Thoracic aorta (tissue), 2 donors: ENCODE results near the gene GCLC. TPM values are rescaled to one million over a fixed set of nuclear protein-coding genes. Genes with fewer than 3 reads are reported as not detected.
A peak's percentile ranks its signal among the peaks of the same experiment; 100 is the strongest.

Experiments
- ATAC-seq: fragments of 150-250 bp; one replicate; pipeline ENCODE4 v1.8.0; 2017; ENCODE audit warnings: low read depth; ENCODE audit not compliant: insufficient number of reproducible peaks, low FRiP score
- DNase-seq: peaks from one replicate; pipeline ENCODE4 v3.0.0-alpha.2; 2020; ENCODE audit warnings: low spot score
- H3K27ac ChIP-seq, 2 donors: fragments of 200-600 bp; sonication (generic); 1 replicate in 1 of 2; 2 replicates in 1 of 2; pipeline ENCODE4 v1.5.1; 2016; ENCODE audit warnings: mild to moderate bottlenecking in 2 of 2, moderate library complexity in 2 of 2
- H3K27me3 ChIP-seq: fragments of 200-600 bp; sonication (generic); replicated peaks from 2 replicates; pipeline ENCODE4 v1.6.0; 2016; ENCODE audit warnings: mild to moderate bottlenecking; ENCODE audit not compliant: insufficient read depth
- H3K36me3 ChIP-seq: fragments of 200-600 bp; sonication (generic); one replicate; pipeline ENCODE4 v1.5.1; 2016
- H3K4me1 ChIP-seq, 2 donors: fragments of 200-600 bp; sonication (generic); 1 replicate in 1 of 2; 2 replicates in 1 of 2; pipeline versions ENCODE4 v1.5.1 to v1.6.0; 2016; ENCODE audit warnings: low read depth in 2 of 2, mild to moderate bottlenecking in 1 of 2; ENCODE audit not compliant: control insufficient read depth in 1 of 2
- H3K4me3 ChIP-seq: fragments of 200-600 bp; sonication (generic); 2 replicates; pipeline ENCODE4 v1.5.1; 2016; ENCODE audit warnings: mild to moderate bottlenecking
- H3K9me3 ChIP-seq: fragments of 200-600 bp; sonication (generic); 2 replicates; pipeline ENCODE4 v1.5.1; 2016
- CTCF ChIP-seq: fragments of 200-600 bp; sonication (generic); IDR thresholded peaks from one replicate; pipeline ENCODE4 v1.5.1; 2019; ENCODE audit warnings: antibody characterized with exemption
- total RNA-seq, 2 donors: library from RNA; depleted of rRNA; stranded (reverse); fragments of >200 nt; gene quantifications; one replicate each; pipeline versions ENCODE4 v1.1.0 to v1.2.3, GENCODE V29; 2016

Gene GCLC
- total RNA-seq, 2 donors from 2014 or later, result 26.5 to 29.6 TPM

- no peaks in the 10 kb centered on the region for H3K4me1 ChIP-seq
- TF ChIP-seq CTCF, result no peak
- no peaks in the 10 kb centered on the region for H3K36me3 ChIP-seq
- no peaks in the 10 kb centered on the region for H3K27me3 ChIP-seq
- H3K9me3 ChIP-seq, result no peaks in the 10 kb centered on the region
- no peak overlapping the region for H3K27ac ChIP-seq
- ATAC-seq (no peak), DNase-seq (no peak)
- no peak overlapping the region for H3K4me3 ChIP-seq
These were observed 42.4 kb upstream of the GCLC start for GRCh38 chr6:53587291-53587690.

- DNase-seq (no peak), ATAC-seq (no peak)
- H3K36me3 ChIP-seq, result no peaks in the 10 kb centered on the region
- H3K27me3 ChIP-seq, result no peaks in the 10 kb centered on the region
- peaks cover 4 to 8% of the 10 kb centered on the region in 2 donors for H3K4me1 ChIP-seq
- peak overlapping the region in 1 of 2 donors; percentile 26 for H3K27ac ChIP-seq
- no peak overlapping the region for H3K4me3 ChIP-seq
- TF ChIP-seq CTCF, result no peak
- H3K9me3 ChIP-seq, result no peaks in the 10 kb centered on the region
These were observed 40.5 kb upstream of the GCLC start for GRCh38 chr6:53585208-53585900.

- no peak for DNase-seq
- H3K27me3 ChIP-seq, result no peaks in the 10 kb centered on the region
- H3K4me1 ChIP-seq, result peaks cover 4 to 8% of the 10 kb centered on the region in 2 donors
- H3K9me3 ChIP-seq, result no peaks in the 10 kb centered on the region
- H3K36me3 ChIP-seq, result no peaks in the 10 kb centered on the region
- TF ChIP-seq CTCF, result no peak
- no peak for ATAC-seq
- no peak overlapping the region for H3K4me3 ChIP-seq
- H3K27ac ChIP-seq, result no peak overlapping the region
These were observed 39.8 kb upstream of the GCLC start for GRCh38 chr6:53584726-53585125.

- ATAC-seq, result no peak
- DNase-seq, result no peak
- Histone ChIP-seq H3K27ac (no peak overlapping the region), H3K36me3 (no peaks in the 10 kb centered on the region), H3K4me3 (no peak overlapping the region), H3K9me3 (no peaks in the 10 kb centered on the region), H3K27me3 (no peaks in the 10 kb centered on the region), H3K4me1 (peaks cover 4 to 8% of the 10 kb centered on the region in 2 donors)
- TF ChIP-seq CTCF, result no peak
These were observed 38.5 kb upstream of the GCLC start for GRCh38 chr6:53583451-53583850.

GRCh38 chr6:53582963-53583362, 38.1 kb upstream of the GCLC start:
- no peak for TF ChIP-seq CTCF
- Histone ChIP-seq H3K27me3 (no peaks in the 10 kb centered on the region), H3K4me3 (no peak overlapping the region), H3K9me3 (no peaks in the 10 kb centered on the region), H3K36me3 (no peaks in the 10 kb centered on the region), H3K4me1 (peaks cover 4 to 8% of the 10 kb centered on the region in 2 donors), H3K27ac (no peak overlapping the region)
- DNase-seq (no peak), ATAC-seq (no peak)
